Retinal pigment epithelial cell (primary cell): ENCODE results near the gene RGS10.

Source experiments
- DNase-seq: peaks from one replicate; pipeline ENCODE4 v3.0.0-alpha.2; 2010; ENCODE audit warnings: low read depth
- H3K4me3 ChIP-seq: 2 replicates; pipeline ENCODE4 v1.5.1; 2011; ENCODE audit warnings: mild to moderate bottlenecking, low read length, control low read depth, moderate library complexity
- CTCF ChIP-seq: conservative IDR thresholded peaks from 2 replicates; pipeline ENCODE4 v1.5.1; 2011; ENCODE audit warnings: low read depth, low read length, control low read depth, inconsistent platforms

The RGS10 gene

GRCh38 chr10:119521443-119522204 is 20.9 kb downstream of the RGS10 start:
- no peak for TF ChIP-seq CTCF
- H3K4me3 ChIP-seq = no peak overlapping the region
- DNase-seq = no peak

GRCh38 chr10:119520283-119520682 is 22.2 kb downstream of the RGS10 start:
- no peak for DNase-seq
- H3K4me3 ChIP-seq = no peak overlapping the region
- TF ChIP-seq CTCF = no peak

GRCh38 chr10:119518936-119519335 is 23.6 kb downstream of the RGS10 start:
- no peak for DNase-seq
- no peak overlapping the region for H3K4me3 ChIP-seq
- no peak for TF ChIP-seq CTCF

- TF ChIP-seq CTCF = no peak
- no peak overlapping the region for H3K4me3 ChIP-seq
- DNase-seq = no peak
These were observed 24.3 kb downstream of the RGS10 start for GRCh38 chr10:119518176-119518575.

- no peak for TF ChIP-seq CTCF
- DNase-seq = no peak
- no peak overlapping the region for H3K4me3 ChIP-seq
These were observed 25.0 kb downstream of the RGS10 start for GRCh38 chr10:119517235-119518141.

GRCh38 chr10:119516381-119517234 is 25.9 kb downstream of the RGS10 start:
- no peak overlapping the region for H3K4me3 ChIP-seq

More at GRCh38 chr10:119516381-119517234, 25.9 kb downstream of the RGS10 start:
- no peak for TF ChIP-seq CTCF
- DNase-seq = no peak
